Upper lobe of left lung (tissue), 6 donors: ENCODE measurements around the gene ERP27. TPM values are rescaled to one million over a fixed set of nuclear protein-coding genes. Genes with fewer than 3 reads are reported as not detected.

ENCODE experiments used
- ATAC-seq, 2 donors: fragments of 200-7000 bp; cut with Tn5 transposase; one replicate each; pipeline ENCODE4 v1.9.1; 2022; ENCODE audit warnings: mild to moderate bottlenecking in 2 of 2, moderate library complexity in 2 of 2; ENCODE audit not compliant: low FRiP score in 2 of 2
- DNase-seq, 2 donors: peaks; one replicate each; pipeline ENCODE4 v3.0.0-alpha.2; 2019 to 2020
- H3K27ac ChIP-seq, 4 donors: fragments of 200-600 bp; sonication (generic); one replicate each; pipeline ENCODE4 v1.5.1; 2016 to 2019
- H3K27me3 ChIP-seq, 4 donors: fragments of 200-600 bp; sonication (generic); one replicate each; pipeline ENCODE4 v1.5.1; 2017 to 2019
- H3K36me3 ChIP-seq, 4 donors: fragments of 200-600 bp; sonication (generic); one replicate each; pipeline ENCODE4 v1.5.1; 2016 to 2019
- H3K4me1 ChIP-seq, 4 donors: fragments of 200-600 bp; sonication (generic); one replicate each; pipeline ENCODE4 v1.5.1; 2018 to 2019
- H3K4me3 ChIP-seq, 4 donors: fragments of 200-600 bp; sonication (generic); one replicate each; pipeline ENCODE4 v1.5.1; 2017 to 2019; ENCODE audit warnings: mild to moderate bottlenecking in 2 of 4, moderate library complexity in 1 of 4
- H3K9me3 ChIP-seq, 4 donors: fragments of 200-600 bp; sonication (generic); one replicate each; pipeline ENCODE4 v1.5.1; 2018 to 2019
- EP300 ChIP-seq, 4 donors: sonication (generic); formaldehyde crosslinking; IDR thresholded peaks; one replicate each; pipeline ENCODE4 v1.5.1; 2017; ENCODE audit warnings: antibody characterized with exemption in 4 of 4, control low read depth in 2 of 4
- POLR2A ChIP-seq, 4 donors: fragments of 450-650 bp; IDR thresholded peaks; one replicate each; pipeline ENCODE4 v1.5.1; 2016 to 2017; ENCODE audit warnings: antibody characterized with exemption in 4 of 4, mild to moderate bottlenecking in 2 of 4
- POLR2AphosphoS5 ChIP-seq, 2 donors: sonication (generic); formaldehyde crosslinking; IDR thresholded peaks; one replicate each; pipeline ENCODE4 v1.5.1; 2017; ENCODE audit warnings: antibody characterized with exemption in 2 of 2
- WGBS, 2 donors: methylation state at CpG; one replicate each; pipeline ENCODE4 v1.1.5; 2017 to 2018; 5-methylcytosine and 5-hydroxymethylcytosine counted together
- total RNA-seq, 6 donors: library from RNA; depleted of rRNA in 4 of 6; stranded (reverse); fragments of >200 nt in 4 of 6; gene quantifications; one replicate each; pipeline versions ENCODE4 v1.1.0 to v1.2.1, GENCODE V29; 2016 to 2021
- TF ChIP-seq, protein P1 (sequence below), 6 experiments: fragments of 450-650 bp in 4 of 6; fragments of 200-600 bp in 2 of 6; sonication (generic) in 2 of 6; IDR thresholded peaks; one replicate each; pipeline ENCODE4 v1.5.1; 2016 to 2019; ENCODE audit warnings: antibody characterized with exemption in 6 of 6
- donor health status: DM: no; HTN: no; CAD: no; lungs with moderate emphysema.
- donor health status: DM: no; HTN: yes; CAD: no; lungs with severe emphysema.

ERP27 gene
- total RNA-seq, 6 donors from 2014 or later = 1.2 to 25.0 (median 9.3) TPM; not detected in 1

DNA sequence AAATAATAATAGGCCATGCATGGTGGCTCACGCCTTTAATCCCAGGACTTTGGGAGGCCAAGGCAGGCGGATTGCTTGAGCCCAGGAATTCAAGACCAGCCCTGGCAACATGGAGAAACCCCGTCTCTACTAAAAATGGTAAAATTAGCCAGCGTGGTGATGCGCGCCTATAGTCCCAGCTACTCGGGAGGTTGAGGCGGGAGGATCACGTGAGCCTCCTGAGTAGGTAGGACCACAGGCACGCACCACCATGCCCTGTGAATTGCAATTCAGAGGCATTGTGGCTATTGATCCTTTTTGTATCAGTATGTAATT, 20.7 kb upstream of the ERP27 start:
- WGBS, 2 donors = 60 to 90% methylated on average over 9 to 10 of the region's 10 CpGs
- no peak for ATAC-seq

DNA sequence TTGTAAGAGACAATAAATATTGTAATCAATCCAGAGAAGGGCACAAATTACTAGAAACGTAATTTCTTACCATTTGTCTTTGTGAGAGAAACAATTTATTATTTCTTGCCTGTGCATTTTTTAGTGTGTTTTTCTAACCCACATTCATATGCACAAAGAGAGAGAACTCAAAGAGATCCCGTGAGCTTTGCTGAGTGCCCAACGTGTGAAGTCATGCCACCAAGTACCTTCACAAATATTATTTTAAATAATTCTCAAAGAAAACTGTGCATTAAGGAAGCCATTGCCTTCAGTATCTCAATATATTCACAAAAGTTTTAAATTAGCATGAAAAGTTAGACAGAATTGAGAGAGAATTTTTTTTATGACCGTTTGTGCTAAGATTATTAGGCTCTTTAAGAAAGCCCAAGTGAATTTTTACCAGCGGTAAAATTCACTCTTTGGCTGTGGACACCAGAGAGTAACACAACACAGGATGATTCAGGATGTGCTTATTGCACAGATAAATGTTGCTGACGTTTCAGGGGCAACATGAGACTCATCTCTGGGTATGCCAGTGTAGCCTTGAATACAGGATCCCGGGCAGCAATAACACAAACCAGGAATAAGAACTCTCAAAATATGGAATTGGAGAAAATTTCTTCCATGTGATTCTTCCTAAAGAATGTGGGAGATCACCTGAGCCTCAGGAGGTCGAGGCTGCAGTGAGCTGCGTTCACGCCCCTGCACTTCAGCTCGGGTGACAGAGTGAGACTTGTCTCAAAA, 20.2 kb upstream of the ERP27 start:
- WGBS, 2 donors = 58 to 60% methylated on average over 11 of the region's 11 CpGs
- H3K4me3 ChIP-seq = peak overlapping the region in 3 of 4 donors; percentile 3 to 54 (median 49)
- peaks cover 43 to 75% (median 60%) of the 10 kb centered on the region in 4 donors for H3K4me1 ChIP-seq

More for the DNA sequence above, 20.7 kb upstream of the ERP27 start:
- Histone ChIP-seq H3K4me3 (peak overlapping the region in 3 of 4 donors; percentile 39 to 54 (median 49)), H3K4me1 (peaks cover 38 to 69% (median 54%) of the 10 kb centered on the region in 4 donors), H3K36me3 (no peaks in the 10 kb centered on the region), H3K9me3 (no peaks in the 10 kb centered on the region), H3K27ac (peak overlapping the region; percentile 81 to 91 (median 85)), H3K27me3 (no peaks in the 10 kb centered on the region)
- no peak for TF ChIP-seq POLR2A (IDR thresholded peaks at IDR 0.05)
- no peak for DNase-seq

DNA sequence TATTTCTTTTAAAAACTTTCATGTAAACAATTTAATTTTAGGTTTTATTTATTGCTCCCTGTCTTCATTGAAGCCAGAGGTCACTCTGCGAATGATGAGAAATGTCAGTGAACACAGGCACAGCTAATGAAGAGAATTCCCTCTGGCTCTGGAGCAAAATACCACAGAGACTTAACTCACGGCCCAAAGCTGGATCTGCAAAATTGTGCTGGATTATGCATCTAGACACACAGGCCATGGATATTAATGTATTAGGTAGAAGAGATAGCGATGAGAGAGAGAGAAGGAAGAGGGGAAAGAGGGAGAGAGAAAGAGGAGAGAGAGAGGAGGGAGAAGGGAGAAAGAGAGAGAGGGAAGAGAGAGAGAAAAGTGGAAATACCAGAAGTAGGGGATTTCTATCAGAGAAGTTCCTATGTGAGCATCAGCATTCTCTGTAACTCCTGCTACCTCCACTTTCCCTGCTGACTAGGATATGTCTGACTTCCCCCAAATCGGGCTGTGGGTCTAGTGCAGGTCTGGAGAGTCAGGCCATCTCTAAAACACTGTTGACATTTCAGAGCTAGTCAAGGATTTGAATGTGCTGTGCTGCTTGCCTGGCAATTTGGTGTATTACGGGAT, 19.3 kb upstream of the ERP27 start:
- no peaks in the 10 kb centered on the region for H3K9me3 ChIP-seq
- H3K27me3 ChIP-seq = no peaks in the 10 kb centered on the region
- peak overlapping the region; percentile 81 to 91 (median 85) for H3K27ac ChIP-seq
- peaks cover 46 to 83% (median 67%) of the 10 kb centered on the region in 4 donors for H3K4me1 ChIP-seq
- TF ChIP-seq POLR2AphosphoS5 (IDR thresholded peaks at IDR 0.05) = no peak
- TF ChIP-seq POLR2A (IDR thresholded peaks at IDR 0.05) = no peak
- TF ChIP-seq, protein P1, sequence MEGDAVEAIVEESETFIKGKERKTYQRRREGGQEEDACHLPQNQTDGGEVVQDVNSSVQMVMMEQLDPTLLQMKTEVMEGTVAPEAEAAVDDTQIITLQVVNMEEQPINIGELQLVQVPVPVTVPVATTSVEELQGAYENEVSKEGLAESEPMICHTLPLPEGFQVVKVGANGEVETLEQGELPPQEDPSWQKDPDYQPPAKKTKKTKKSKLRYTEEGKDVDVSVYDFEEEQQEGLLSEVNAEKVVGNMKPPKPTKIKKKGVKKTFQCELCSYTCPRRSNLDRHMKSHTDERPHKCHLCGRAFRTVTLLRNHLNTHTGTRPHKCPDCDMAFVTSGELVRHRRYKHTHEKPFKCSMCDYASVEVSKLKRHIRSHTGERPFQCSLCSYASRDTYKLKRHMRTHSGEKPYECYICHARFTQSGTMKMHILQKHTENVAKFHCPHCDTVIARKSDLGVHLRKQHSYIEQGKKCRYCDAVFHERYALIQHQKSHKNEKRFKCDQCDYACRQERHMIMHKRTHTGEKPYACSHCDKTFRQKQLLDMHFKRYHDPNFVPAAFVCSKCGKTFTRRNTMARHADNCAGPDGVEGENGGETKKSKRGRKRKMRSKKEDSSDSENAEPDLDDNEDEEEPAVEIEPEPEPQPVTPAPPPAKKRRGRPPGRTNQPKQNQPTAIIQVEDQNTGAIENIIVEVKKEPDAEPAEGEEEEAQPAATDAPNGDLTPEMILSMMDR (IDR thresholded peaks at IDR 0.05) = no peak
- no peak for TF ChIP-seq EP300 (IDR thresholded peaks at IDR 0.05)
- WGBS, 2 donors = 44 to 52% methylated on average over 5 of the region's 5 CpGs
- ATAC-seq (no peak), DNase-seq (no peak)
- H3K4me3 ChIP-seq = peak overlapping the region in 2 of 4 donors; percentile 49 to 54
- no peaks in the 10 kb centered on the region for H3K36me3 ChIP-seq

More for the DNA sequence above, 20.2 kb upstream of the ERP27 start:
- H3K36me3 ChIP-seq = no peaks in the 10 kb centered on the region
- no peak for TF ChIP-seq EP300 (IDR thresholded peaks at IDR 0.05)
- TF ChIP-seq, protein P1 (IDR thresholded peaks at IDR 0.05) = no peak
- TF ChIP-seq POLR2AphosphoS5 (IDR thresholded peaks at IDR 0.05) = no peak
- TF ChIP-seq POLR2A (IDR thresholded peaks at IDR 0.05) = no peak
- H3K27ac ChIP-seq = peak overlapping the region; percentile 81 to 91 (median 85)
- no peaks in the 10 kb centered on the region for H3K27me3 ChIP-seq
- DNase-seq (no peak), ATAC-seq (no peak)
- H3K9me3 ChIP-seq = no peaks in the 10 kb centered on the region

DNA sequence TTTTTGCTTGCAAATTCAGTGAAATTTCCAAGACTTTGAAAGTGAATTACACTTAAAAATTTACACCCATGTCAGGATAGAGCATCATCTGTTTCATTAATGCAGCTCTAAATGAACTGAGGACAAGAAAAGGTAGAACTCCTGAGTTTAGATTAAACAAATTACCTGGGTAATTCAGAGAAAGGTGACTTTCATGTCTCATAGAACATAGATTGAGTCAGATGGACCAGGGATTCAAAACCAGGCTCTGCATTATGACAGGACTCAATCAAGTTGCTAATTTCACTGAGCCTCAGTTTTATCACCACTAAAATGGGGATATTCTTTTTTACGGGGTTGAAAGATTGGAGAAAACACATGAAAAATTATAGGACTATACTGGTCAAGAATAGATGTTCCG, 18.6 kb upstream of the ERP27 start:
- no peak for DNase-seq
- H3K27me3 ChIP-seq = no peaks in the 10 kb centered on the region
- H3K4me1 ChIP-seq = peaks cover 52 to 91% (median 71%) of the 10 kb centered on the region in 4 donors
- TF ChIP-seq POLR2AphosphoS5 (IDR thresholded peaks at IDR 0.05) = no peak
- no peak for TF ChIP-seq EP300 (IDR thresholded peaks at IDR 0.05)
- TF ChIP-seq POLR2A (IDR thresholded peaks at IDR 0.05) = no peak
- TF ChIP-seq, protein P1 (IDR thresholded peaks at IDR 0.05) = no peak
- H3K36me3 ChIP-seq = no peaks in the 10 kb centered on the region
- no peaks in the 10 kb centered on the region for H3K9me3 ChIP-seq
- ATAC-seq = no peak
- peak overlapping the region in 1 of 4 donors; percentile 17 for H3K4me3 ChIP-seq
- H3K27ac ChIP-seq = peak overlapping the region; percentile 81 to 91 (median 85)
- WGBS, 2 donors = 46 to 61% methylated on average over 2 of the region's 2 CpGs

DNA sequence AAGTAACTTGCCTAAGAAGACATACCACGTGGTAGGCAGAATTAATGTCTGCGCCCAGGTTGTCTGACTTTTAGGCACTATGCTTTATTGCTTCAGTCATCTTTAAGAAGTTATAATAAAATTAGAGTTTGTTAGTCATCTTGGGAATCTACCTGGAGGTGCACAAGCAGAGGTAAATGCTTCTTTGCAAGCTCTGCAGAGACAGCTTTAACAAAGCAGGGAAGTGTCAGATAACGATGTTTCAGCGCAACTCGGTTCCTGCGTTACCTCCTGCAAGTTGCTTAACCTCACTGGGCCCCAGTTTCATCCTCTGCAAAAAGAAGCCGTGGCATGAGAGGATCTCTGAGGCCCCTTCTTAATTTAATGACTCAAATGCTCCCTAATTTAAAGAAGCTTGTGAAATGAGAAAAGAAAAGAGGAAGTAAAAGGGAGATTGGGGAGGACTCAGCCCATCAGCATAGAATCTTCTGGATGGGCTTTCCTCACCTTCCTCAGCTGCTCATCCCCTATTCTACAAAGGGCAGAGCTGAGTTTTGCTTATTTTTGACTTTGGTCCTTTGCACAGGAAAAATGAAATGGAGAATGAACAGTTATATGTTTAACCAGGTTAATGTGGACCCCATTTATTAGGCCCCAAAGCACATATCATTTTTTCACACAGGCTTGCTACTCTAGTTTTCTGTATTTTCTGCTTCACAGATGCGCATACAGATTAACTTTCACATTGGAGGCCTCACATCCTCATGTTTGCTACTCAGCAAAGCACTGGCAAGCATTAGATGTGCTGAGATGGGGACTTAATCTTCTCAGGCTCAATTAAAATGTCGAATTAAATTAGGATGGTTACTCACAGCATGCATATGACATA, 17.9 kb upstream of the ERP27 start:
- H3K36me3 ChIP-seq = no peaks in the 10 kb centered on the region

More for the DNA sequence above, 17.9 kb upstream of the ERP27 start:
- Histone ChIP-seq H3K27ac (peak overlapping the region; percentile 81 to 91 (median 85)), H3K4me3 (peak overlapping the region in 1 of 4 donors; percentile 17), H3K9me3 (no peaks in the 10 kb centered on the region), H3K27me3 (no peaks in the 10 kb centered on the region), H3K4me1 (peaks cover 59 to 92% (median 78%) of the 10 kb centered on the region in 4 donors)
- ATAC-seq = peak in 1 of 2 donors; percentile 5
- TF ChIP-seq, protein P1 (IDR thresholded peaks at IDR 0.05) = no peak
- TF ChIP-seq POLR2AphosphoS5 (IDR thresholded peaks at IDR 0.05) = no peak
- no peak for TF ChIP-seq POLR2A (IDR thresholded peaks at IDR 0.05)
- no peak for TF ChIP-seq EP300 (IDR thresholded peaks at IDR 0.05)
- 54 to 58% methylated on average over 9 of the region's 9 CpGs for WGBS, 2 donors
- DNase-seq = no peak
